ENCODE results near the gene THAP10.

THAP10 gene

GRCh38 chr15:70853318-70853972 lies 38.8 kb downstream of the THAP10 start:
- DNase-seq, result peak; percentile 59

GRCh38 chr15:70852501-70853317 lies 39.5 kb downstream of the THAP10 start:
- DNase-seq, result peak; percentile 82

- no peak for DNase-seq
Observed at GRCh38 chr15:70851889-70852288, 40.3 kb downstream of the THAP10 start.

GRCh38 chr15:70845602-70846360 lies 46.5 kb downstream of the THAP10 start:
- DNase-seq, result no peak

GRCh38 chr15:70837476-70837875 lies 54.8 kb downstream of the THAP10 start:
- no peak for DNase-seq

GRCh38 chr15:70835841-70836240 lies 56.4 kb downstream of the THAP10 start:
- DNase-seq, result no peak

GRCh38 chr15:70835415-70835814 lies 56.8 kb downstream of the THAP10 start:
- no peak for DNase-seq

- DNase-seq, result no peak
Observed at GRCh38 chr15:70834999-70835398, 57.2 kb downstream of the THAP10 start.

GRCh38 chr15:70833861-70834765 lies 58.1 kb downstream of the THAP10 start:
- DNase-seq, result peak; percentile 89

GRCh38 chr15:70833422-70833821 lies 58.8 kb downstream of the THAP10 start:
- DNase-seq, result no peak

- DNase-seq, result no peak
Observed at GRCh38 chr15:70832176-70832575, 60.1 kb downstream of the THAP10 start.
